Vagina (tissue), 2 donors: ENCODE data around the gene OR2M4.

ENCODE experiments used
- POLR2A ChIP-seq, 2 donors: fragments of 450-650 bp; IDR thresholded peaks; one replicate each; pipeline ENCODE4 v1.6.1; 2017; ENCODE audit warnings: antibody characterized with exemption in 2 of 2, mild to moderate bottlenecking in 2 of 2, moderate library complexity in 2 of 2
- TF ChIP-seq, protein P1 (sequence below), 3 experiments: fragments of 450-650 bp in 2 of 3; fragments of 200-600 bp in 1 of 3; sonication (generic) in 1 of 3; IDR thresholded peaks; one replicate each; pipeline ENCODE4 v1.5.1; 2017 to 2019; ENCODE audit warnings: antibody characterized with exemption in 3 of 3, mild to moderate bottlenecking in 2 of 3, moderate library complexity in 2 of 3

- TF ChIP-seq, protein P1, sequence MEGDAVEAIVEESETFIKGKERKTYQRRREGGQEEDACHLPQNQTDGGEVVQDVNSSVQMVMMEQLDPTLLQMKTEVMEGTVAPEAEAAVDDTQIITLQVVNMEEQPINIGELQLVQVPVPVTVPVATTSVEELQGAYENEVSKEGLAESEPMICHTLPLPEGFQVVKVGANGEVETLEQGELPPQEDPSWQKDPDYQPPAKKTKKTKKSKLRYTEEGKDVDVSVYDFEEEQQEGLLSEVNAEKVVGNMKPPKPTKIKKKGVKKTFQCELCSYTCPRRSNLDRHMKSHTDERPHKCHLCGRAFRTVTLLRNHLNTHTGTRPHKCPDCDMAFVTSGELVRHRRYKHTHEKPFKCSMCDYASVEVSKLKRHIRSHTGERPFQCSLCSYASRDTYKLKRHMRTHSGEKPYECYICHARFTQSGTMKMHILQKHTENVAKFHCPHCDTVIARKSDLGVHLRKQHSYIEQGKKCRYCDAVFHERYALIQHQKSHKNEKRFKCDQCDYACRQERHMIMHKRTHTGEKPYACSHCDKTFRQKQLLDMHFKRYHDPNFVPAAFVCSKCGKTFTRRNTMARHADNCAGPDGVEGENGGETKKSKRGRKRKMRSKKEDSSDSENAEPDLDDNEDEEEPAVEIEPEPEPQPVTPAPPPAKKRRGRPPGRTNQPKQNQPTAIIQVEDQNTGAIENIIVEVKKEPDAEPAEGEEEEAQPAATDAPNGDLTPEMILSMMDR (IDR thresholded peaks at IDR 0.05) = no peak
- no peak for TF ChIP-seq POLR2A (IDR thresholded peaks at IDR 0.05)
Observed at GRCh38 chr1:248189026-248189425, 42.2 kb upstream of the OR2M4 start.
